ENCODE data around the gene HOXD11. TPM values are rescaled to one million over a fixed set of nuclear protein-coding genes. Genes with fewer than 3 reads are reported as not detected.

HOXD11 gene
- total RNA-seq, 4 donors from 2014 or later, result 0.24 TPM; not detected in 3

- DNase-seq, result no peak
- peak overlapping the region in 3 of 4 donors; percentile 10 to 32 (median 16) for H3K4me3 ChIP-seq
- no peaks in the 10 kb centered on the region for H3K9me3 ChIP-seq
- peaks cover 94 to 97% (median 95%) of the 10 kb centered on the region in 3 donors for H3K27me3 ChIP-seq
- H3K36me3 ChIP-seq, result no peaks in the 10 kb centered on the region
- peak in 1 of 2 donors; percentile 16 for ATAC-seq
- peaks cover 17 to 26% of the 10 kb centered on the region in 2 donors for H3K4me1 ChIP-seq
- no peak overlapping the region for H3K27ac ChIP-seq
- in situ Hi-C loops (cut with MboI; ENCODE audit: low sequenced_read_pairs in 4 of 4) (loop anchor here in 2 of 4 donors (25.0 kb wide), 1 partner anchor 718 kb away; no protein-coding TSS in a partner anchor), intact Hi-C loops (cut with DNase I; ENCODE audit: low total_unique reads) (loop anchor here (5.0 kb wide), 1 partner anchor 223 kb away; no protein-coding TSS in a partner anchor)
- no peak for TF ChIP-seq CTCF (IDR thresholded peaks at IDR 0.05 in 4 of 5, conservative IDR thresholded peaks at IDR 0.05 in 1 of 5)
These were observed 26.3 kb upstream of the HOXD11 start for GRCh38 chr2:176080540-176081375.

GRCh38 chr2:176081376-176081836 is 25.7 kb upstream of the HOXD11 start:
- no peak overlapping the region for H3K27ac ChIP-seq
- intact Hi-C loops (cut with DNase I; ENCODE audit: low total_unique reads) (loop anchor here (5.0 kb wide), 1 partner anchor 224 kb away; no protein-coding TSS in a partner anchor), in situ Hi-C loops (cut with MboI; ENCODE audit: low sequenced_read_pairs in 4 of 4) (loop anchor here in 2 of 4 donors (25.0 kb wide), 1 partner anchor 719 kb away; no protein-coding TSS in a partner anchor)
- H3K9me3 ChIP-seq, result no peaks in the 10 kb centered on the region
- H3K27me3 ChIP-seq, result peaks cover 94 to 97% (median 95%) of the 10 kb centered on the region in 3 donors
- DNase-seq, result no peak
- no peak for ATAC-seq
- no peaks in the 10 kb centered on the region for H3K36me3 ChIP-seq
- H3K4me3 ChIP-seq, result peak overlapping the region in 1 of 4 donors; percentile 29
- H3K4me1 ChIP-seq, result peaks cover 17 to 32% of the 10 kb centered on the region in 2 donors
- TF ChIP-seq POLR2A (IDR thresholded peaks at IDR 0.05), result no peak
- no peak for TF ChIP-seq CTCF (IDR thresholded peaks at IDR 0.05 in 4 of 5, conservative IDR thresholded peaks at IDR 0.05 in 1 of 5)

GRCh38 chr2:176081837-176082524 is 25.1 kb upstream of the HOXD11 start:
- H3K4me1 ChIP-seq, result peaks cover 17 to 33% of the 10 kb centered on the region in 2 donors
- H3K9me3 ChIP-seq, result no peaks in the 10 kb centered on the region
- in situ Hi-C loops (cut with MboI; ENCODE audit: low sequenced_read_pairs in 4 of 4), result loop anchor here in 2 of 4 donors (25.0 kb wide), 1 partner anchor 720 kb away; no protein-coding TSS in a partner anchor
- no peak for DNase-seq
- H3K27ac ChIP-seq, result no peak overlapping the region
- H3K36me3 ChIP-seq, result no peaks in the 10 kb centered on the region
- ATAC-seq, result no peak
- intact Hi-C loops (cut with DNase I; ENCODE audit: low total_unique reads), result loop anchor here (5.0 kb wide), 1 partner anchor 225 kb away; no protein-coding TSS in a partner anchor
- peak overlapping the region in 1 of 4 donors; percentile 29 for H3K4me3 ChIP-seq
- TF ChIP-seq POLR2A (IDR thresholded peaks at IDR 0.05), result no peak
- no peak for TF ChIP-seq CTCF (IDR thresholded peaks at IDR 0.05 in 4 of 5, conservative IDR thresholded peaks at IDR 0.05 in 1 of 5)
- peaks cover 91 to 95% (median 95%) of the 10 kb centered on the region in 3 donors for H3K27me3 ChIP-seq

GRCh38 chr2:176082525-176082823 is 24.6 kb upstream of the HOXD11 start:
- DNase-seq (no peak), ATAC-seq (no peak)
- Histone ChIP-seq H3K9me3 (no peaks in the 10 kb centered on the region), H3K27me3 (peaks cover 91 to 95% (median 95%) of the 10 kb centered on the region in 3 donors), H3K4me3 (peak overlapping the region in 1 of 4 donors; percentile 30), H3K36me3 (no peaks in the 10 kb centered on the region), H3K27ac (no peak overlapping the region), H3K4me1 (peaks cover 17 to 33% of the 10 kb centered on the region in 2 donors)
- intact Hi-C loops (cut with DNase I; ENCODE audit: low total_unique reads), result loop anchor here (5.0 kb wide), 1 partner anchor 225 kb away; no protein-coding TSS in a partner anchor
- no peak for TF ChIP-seq POLR2A (IDR thresholded peaks at IDR 0.05)
- TF ChIP-seq CTCF (IDR thresholded peaks at IDR 0.05 in 4 of 5, conservative IDR thresholded peaks at IDR 0.05 in 1 of 5), result no peak
- in situ Hi-C loops (cut with MboI; ENCODE audit: low sequenced_read_pairs in 4 of 4), result loop anchor here in 2 of 4 donors (25.0 kb wide), 1 partner anchor 720 kb away; no protein-coding TSS in a partner anchor

Measured in gastrocnemius medialis (tissue), 4 donors.